GM12892 (cell line): ENCODE results near the gene CSTPP1.

Experiments
- POLR2A ChIP-seq: IDR thresholded peaks from 2 replicates; pipeline ENCODE4 v1.6.1; 2011; ENCODE audit warnings: low read depth, low read length, control low read depth
- POLR2AphosphoS5 ChIP-seq: IDR thresholded peaks from 2 replicates; pipeline ENCODE4 v1.6.1; 2011; ENCODE audit warnings: low read depth, low read length, control low read depth

- TF ChIP-seq POLR2A (no peak), POLR2AphosphoS5 (no peak)
Measured at GRCh38 chr11:47175746-47176327, 239.3 kb downstream of the CSTPP1 start.
